G401 (cell line): Measurements from ENCODE around the gene PPBP. TPM values are rescaled to one million over a fixed set of nuclear protein-coding genes. Genes with fewer than 3 reads are reported as not detected.

Source experiments
- DNase-seq: peaks from one replicate; pipeline ENCODE4 v3.0.0-alpha.2; 2015; ENCODE audit warnings: low spot score
- in situ Hi-C: cut with HindIII; loops from 2 replicates; pipeline ENCODE4 v1.10.0; 2016; ENCODE audit warnings: low sequenced_read_pairs, mixed read lengths
- total RNA-seq: library from RNA; depleted of rRNA; stranded (reverse); fragments of >200 nt; shearing (Covaris generic); gene quantifications from 2 replicates; pipeline ENCODE4 v1.2.3, GENCODE V29; 2014; rRNA removed

PPBP gene, protein sequence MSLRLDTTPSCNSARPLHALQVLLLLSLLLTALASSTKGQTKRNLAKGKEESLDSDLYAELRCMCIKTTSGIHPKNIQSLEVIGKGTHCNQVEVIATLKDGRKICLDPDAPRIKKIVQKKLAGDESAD
- not detected in 2 replicates for total RNA-seq

DNA sequence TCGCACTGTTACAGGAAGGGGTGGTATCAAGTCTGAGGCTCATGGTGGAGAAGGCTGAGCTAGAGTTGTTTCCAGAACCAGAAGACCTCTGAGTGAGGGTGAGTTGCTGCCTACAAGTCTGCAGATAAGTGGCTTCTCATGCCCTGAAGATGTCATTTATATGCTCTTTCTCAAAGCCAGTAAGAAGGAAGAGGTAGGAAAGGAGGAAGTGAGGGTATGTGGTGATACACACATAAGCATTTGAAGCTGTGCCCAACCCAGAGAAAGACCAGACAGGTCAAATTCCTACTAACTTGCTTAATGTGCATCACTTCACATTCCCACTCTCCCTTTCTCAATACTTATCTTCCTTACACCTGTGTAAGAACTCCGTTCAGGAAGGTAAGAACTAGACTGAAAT, at the start of gene PPBP:
TSS of gene PPBP (minus strand) at position 130 of the 400 bp plus-strand sequence. CDS start at position 43, 87 bp downstream.
- in situ Hi-C loops = no loop called here
- no peak for DNase-seq

DNA sequence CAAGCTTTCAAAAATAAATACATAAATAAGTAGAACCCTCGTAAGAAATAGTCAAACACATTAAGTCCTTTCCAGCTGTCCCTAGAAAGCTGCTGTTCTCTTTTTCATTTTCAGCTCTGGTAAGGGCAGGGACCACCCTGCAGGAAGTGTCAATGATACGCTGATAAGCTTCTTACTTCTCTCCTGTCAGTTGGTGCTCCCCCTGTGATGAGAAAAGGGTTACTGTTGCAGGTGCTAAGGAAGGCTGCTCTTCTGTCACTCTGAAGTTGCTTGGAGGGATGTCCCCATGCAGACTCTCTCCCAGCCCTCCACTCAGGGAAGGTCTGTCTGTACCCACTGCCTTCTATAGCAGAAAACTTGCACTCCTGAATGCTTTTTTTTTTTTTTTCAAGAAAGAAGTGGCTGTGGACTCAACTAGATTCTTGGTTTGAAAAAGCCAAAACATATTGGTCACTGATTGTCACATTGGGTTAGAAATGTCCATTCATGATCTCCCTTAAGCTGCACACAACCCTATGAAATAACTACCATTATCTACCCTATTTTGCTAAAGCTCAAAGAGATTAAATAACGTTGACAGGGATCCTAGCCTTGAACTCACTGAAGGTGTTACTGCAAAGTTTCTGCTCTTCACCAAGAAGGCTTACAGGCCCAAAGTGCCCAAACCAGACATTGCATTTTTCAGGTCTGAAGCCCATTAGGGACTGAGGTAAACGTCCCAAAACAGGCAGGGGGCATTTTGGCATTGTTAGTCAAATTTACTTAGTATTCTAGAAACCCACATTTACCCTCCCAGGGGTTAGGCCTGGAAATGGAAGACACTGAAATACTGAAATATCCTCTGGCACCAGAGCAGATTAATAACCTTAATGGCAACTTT, 49.3 kb upstream of the PPBP start:
- no peak for DNase-seq
- in situ Hi-C loops = no loop called here

DNA sequence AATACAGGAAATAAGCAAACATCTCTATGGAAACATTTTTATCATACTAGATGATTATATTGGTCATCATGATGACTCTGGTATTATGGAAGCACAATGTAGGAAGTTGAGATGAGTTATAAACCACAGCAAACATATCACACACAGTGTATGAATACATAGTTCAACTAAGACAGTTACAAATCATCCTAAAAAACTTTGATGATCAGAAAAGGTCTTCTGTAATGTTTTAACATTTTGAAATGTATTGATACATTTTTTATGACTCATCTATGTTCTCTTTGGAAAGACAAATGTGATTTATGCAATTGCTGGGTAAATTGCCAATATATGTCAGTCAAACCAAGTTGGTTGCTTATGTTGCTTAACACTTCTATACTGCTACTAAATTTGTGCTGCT, 45.7 kb upstream of the PPBP start:
- no peak for DNase-seq
- in situ Hi-C loops = no loop called here

DNA sequence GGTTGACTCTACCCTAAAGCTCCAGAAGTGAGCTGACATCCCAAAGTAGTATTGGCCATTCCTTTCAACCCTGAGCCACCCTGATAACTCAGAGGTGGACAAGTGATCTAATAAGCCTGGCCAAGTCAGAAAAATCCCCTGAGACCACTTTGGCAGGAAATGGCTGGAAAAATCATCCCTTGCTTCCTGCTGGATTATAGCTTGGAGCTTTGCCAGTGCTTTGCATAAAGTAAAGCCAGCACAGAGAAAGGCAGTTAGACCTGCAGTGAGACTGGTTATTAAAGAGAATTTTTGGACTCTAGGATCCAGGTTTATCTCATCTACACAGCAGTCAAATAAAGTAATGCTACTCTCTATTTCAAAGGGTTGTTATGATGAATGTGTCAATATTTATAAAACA, 44.1 kb upstream of the PPBP start:
- in situ Hi-C loops = no loop called here

DNA sequence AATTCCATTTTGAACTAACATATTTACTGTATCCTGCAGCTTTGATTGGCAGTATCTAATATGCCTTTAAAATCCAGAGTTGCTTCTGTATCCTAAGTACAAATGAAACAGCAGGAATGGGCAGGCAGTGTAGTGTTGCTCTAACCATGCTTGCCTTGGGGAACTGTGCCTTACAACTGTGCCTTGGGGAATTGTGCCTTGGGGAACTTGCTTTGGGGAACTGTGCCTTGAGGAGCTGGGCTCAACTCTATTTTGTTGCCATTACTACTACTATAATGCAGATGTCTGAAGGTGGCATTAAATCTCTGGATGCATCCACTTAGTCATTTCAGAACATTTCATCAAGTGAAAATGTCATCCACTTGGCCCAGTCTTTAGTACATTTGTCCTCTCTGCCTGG, 43.6 kb upstream of the PPBP start:
- in situ Hi-C loops = no loop called here

More for the DNA sequence above, 44.1 kb upstream of the PPBP start:
- DNase-seq = no peak

DNA sequence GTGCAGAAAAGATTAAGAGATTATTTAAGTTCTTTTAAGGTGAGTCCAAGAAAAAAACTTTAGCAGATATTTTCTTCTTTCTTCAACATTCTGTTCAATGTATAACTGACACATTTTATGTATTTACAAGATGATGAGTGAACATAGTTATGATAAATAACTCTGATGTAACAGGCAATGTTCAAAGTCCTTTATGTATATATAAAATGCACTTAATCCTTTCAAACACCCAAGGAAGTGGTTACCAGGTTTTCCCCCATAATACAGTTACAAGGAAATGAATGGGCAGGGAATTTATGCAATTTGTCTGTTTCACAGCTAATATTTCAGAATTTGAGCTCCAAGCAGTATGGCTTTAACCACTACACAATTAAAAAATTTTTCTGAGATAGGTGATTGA, 42.3 kb upstream of the PPBP start:
- in situ Hi-C loops = no loop called here
- DNase-seq = no peak

More for the DNA sequence above, 43.6 kb upstream of the PPBP start:
- DNase-seq = no peak

DNA sequence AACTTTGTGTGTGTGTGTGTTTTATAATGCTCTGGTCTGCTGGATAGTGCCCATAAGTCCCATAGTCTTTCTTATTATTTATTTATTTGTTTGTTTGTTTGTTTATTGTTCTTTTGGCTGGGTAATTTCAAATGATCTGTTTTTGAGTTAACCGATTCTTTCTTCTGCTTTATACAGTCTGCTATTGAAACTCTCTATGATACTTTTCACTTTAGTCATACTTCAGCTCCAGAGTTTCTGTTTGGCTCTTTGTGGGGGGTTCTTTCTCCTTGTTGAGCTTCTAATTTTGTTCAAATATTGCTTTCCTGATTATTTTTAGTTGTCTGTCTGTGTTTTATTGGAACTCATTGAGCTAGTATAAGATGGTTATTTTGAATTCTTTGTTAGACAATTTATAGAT, 40.5 kb upstream of the PPBP start:
- in situ Hi-C loops = no loop called here
- no peak for DNase-seq

DNA sequence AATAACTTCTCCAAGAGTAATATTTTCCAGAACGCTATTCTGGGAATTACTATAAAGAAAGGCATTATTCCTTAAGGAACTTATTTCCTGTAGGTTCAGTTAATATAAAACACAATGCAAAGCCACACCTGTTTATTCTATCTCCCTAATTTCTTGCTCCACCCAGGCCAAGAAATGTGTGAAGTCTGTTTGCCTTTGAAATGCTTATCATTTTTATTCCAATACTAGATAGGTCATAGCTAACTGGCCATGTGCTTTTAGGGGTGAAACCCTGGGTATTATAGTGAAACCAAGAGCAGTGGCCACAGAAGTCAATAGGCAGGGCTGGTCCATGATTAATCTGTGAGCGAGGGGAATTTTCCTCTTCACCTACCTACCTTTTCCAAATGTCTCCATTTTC, 35.7 kb upstream of the PPBP start:
- in situ Hi-C loops = no loop called here
- no peak for DNase-seq

DNA sequence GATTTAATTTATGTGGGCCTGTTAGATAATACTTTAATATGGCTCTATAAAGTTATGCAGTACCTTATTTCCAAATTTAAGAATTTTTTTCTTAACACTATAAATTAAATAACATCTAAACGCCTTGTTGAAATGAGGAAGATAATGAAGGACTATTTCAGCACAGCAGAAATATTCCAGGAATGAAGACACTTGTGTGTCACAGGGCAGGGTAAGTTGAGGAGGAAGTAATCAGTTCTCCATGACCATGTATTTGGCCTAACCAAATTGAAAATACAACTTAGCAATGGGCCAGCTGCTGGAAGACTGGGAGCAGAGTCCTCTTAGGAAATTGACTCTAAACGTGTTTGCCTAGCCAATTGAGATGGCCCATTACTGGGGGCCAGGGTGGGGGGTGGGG, 33.6 kb upstream of the PPBP start:
- in situ Hi-C loops = no loop called here
- DNase-seq = no peak

DNA sequence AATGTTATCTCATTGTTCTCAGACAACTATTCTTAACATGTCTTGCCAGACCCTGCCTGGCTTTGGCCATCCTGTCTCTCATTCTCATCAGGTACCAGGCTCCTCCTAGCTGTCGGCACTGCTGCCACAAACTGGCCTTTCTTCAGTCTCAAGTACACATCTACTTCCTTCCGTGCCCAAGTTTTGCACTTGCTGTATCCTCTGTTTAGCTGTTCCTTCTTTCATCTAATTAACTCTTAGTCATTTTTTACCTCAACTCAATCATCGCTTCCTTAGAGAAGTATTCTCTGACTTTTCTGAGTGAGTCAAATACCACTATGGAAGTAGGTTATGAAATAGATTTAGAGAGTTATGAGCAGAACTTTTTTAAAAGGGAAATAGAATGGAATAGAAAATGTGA, 30.8 kb upstream of the PPBP start:
- no peak for DNase-seq
- in situ Hi-C loops = no loop called here

DNA sequence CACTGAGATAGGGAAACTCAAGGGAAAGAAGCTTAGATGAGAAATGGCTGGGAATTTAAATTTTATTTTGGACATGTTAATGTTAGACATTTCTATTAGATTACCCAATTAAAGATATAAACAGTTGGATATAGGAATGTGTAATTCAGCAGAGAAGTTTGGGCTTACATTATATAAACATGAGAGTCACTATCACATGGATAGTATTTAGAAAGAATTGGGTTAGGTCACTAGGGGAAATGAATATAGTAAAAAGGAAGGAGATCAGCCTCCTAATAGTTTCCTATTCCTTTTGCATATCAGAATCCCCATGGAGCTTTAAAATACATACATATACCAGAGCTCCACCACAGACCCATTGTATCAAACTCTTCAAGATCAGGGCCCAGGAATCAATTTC, 30.1 kb upstream of the PPBP start:
- in situ Hi-C loops = no loop called here
- no peak for DNase-seq

DNA sequence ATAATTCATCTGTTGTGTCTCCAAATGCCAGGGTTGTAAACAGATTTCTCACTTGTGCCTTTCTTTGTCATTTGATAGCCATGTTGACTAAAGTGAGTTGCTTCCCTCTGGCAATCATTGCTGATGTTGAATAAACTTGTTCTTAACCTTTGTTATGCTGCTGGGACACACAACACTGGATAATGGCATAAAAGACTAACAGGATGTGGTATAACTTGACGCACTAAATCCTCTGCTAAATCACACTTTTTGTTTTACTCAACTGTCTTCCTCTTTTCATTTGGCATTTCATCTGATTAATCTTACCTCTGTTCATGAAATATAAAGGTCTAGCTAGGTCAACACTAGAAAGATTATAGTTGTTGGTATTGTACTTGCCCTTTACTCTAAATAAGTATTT, 28.1 kb upstream of the PPBP start:
- in situ Hi-C loops = no loop called here
- no peak for DNase-seq

DNA sequence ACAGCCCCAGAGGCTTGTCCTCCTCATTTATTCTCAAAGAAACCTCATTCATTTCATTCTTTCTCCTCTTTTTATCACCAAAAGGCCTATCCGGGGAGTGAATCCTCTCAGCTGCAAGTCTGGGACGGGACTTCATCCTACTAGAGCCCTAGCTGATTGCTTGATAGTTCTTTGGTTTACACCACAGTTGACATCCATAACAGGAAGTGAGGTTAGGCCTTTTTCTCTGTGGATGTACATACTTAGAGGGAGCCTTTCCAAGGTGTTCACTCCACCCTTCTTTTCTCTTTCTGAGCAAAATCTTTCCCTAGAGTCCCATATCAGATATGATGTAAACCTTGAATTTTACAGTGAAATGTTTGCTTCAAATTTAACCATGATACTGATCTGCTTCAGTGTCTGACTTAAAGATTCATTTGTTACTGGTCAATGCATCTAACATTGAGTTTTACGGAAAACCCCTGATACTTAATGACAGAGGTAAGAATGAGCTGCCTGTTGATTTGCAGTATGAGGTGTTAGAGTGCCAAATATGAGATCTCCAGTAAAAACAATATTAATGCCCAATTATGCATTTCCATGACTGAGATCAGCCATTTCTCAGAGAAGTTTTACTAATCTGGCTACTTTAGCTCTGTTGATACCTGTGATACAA, 27.3 kb upstream of the PPBP start:
- in situ Hi-C loops = no loop called here
- no peak for DNase-seq

DNA sequence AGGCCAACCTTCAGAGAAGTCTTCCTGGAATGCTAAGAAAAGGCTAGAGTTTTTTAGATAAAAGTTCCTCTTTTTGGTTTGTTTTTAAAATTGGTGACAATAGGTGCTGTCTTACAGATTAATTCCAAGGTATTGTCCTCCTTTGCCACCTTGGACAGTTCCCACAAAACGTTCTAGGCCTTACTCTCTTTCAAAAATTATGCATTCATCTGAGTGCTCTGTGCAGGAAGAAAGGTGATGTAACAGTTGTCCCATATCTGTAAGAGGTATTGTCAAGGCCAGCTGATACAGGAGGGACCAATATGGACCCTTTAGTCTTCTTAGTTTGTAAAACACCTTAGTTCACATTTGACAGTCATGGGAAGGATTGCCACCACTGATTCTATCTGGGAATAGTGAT, 26.3 kb upstream of the PPBP start:
- in situ Hi-C loops = no loop called here
- no peak for DNase-seq

DNA sequence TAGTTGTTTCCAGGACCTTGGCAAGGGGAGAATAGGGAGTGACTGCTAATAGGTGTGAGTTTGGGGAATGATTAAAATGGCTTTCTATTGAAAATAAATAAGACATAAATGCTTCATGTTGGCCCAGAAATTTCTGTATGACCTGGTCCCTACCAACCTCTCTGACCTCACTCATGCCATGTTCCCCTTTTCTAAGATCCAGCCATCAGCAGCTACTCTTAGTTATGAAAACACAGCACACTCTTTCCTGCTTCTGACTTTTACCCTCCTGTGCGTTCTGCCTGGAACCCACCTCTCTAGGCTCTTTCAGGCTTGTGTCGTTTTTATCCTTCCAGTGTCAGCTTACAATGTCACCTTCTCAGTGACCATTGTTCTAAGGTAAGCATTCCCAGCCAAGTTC, 25.3 kb upstream of the PPBP start:
- in situ Hi-C loops = no loop called here
- no peak for DNase-seq

DNA sequence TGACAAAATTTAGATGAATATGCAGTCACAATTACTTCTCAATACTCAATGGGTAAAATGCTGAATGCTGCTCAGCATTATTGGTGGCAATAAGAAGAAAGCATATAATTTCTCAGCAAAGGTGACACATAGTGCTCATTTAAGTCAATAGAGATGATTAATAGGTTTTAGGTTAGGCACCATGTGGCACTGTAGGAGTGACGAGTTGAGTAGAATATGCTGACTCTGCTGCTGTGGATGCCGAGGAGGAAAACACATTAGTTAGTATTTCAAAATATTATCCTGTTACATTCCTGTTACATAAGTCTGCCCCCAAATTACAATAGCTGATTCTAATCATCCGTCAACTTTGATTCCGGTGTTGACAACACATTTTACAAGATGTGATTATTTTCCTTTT, 24.1 kb upstream of the PPBP start:
- in situ Hi-C loops = no loop called here

DNA sequence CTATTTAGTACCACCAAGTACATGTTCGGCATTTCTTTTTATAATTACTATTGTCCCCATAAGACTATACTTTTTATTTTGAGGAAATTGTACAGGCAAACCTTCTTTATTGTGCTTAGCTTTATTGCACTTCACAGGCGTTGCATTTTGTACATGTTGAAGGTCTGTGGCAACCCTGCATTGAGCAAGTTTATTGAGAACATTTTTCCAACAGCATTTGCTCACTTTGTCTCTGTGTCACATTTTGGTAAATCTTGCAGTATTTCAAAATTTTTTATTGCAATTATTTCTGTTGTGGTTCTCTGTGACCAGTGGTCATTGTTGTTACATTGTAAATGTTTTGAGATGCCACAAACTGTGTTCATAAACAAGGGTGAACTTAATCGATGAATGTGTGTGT, 21.3 kb upstream of the PPBP start:
- no peak for DNase-seq
- in situ Hi-C loops = no loop called here

More for the DNA sequence above, 24.1 kb upstream of the PPBP start:
- no peak for DNase-seq

DNA sequence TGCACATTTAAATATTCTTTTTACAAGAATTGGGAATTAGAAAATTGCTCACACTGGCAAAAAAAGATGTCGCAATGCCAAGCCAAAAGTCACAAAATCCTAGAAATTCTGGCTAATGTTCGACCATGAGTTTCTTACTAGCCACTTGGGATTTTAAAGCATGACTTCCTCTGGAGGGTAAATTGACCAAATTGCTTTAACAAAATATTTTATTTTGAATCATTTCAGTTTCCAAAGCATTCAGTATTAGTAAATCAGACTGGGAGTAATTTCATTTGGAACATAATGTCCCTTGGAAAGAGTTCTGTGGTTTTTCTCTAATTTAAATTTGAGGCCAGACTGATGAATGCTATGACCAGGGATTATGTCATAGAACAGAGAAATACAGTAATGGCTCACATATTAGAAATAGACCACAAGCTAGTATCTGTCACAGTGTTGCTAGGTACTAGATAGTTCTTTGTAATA, 18.1 kb upstream of the PPBP start:
- no peak for DNase-seq
- in situ Hi-C loops = no loop called here

DNA sequence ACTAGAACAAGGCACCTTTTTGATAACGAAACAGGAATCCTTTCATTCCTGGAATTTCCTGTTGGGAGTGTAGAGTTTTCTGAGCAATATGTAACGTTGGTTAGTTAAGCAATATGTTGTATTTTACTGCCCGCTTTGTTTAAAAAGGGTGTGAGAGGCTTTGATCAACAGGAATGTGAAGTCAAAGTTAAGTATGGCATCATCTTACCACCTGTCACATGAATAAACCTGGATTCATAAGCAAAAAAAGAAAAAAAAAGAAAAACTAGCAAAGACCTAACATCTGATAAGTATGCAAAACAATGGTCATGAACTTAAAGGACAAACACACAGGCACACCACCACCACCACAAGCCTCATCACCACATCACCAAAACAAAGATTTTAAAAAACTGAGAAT, 17.5 kb upstream of the PPBP start:
- no peak for DNase-seq

DNA sequence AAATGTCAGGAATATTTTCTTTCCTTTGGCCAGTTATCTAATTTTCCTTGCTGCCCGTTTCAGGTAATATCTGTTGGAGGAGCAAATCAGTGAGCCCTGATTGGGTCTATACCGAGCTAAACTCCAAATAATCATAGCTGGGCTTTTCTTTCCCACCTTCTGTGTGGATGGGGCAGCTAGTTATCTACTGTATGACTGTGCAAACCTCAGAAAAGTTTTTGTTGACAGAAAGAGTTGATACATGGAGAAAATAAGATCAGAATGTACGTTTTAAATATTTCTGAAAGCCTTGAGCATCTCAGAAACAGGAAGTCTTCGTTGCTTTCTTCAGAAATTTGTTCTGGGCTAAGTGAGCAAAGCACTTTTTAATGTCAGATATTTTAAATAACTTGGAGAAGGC, 16.7 kb upstream of the PPBP start:
- in situ Hi-C loops = no loop called here
- DNase-seq = no peak

More for the DNA sequence above, 17.5 kb upstream of the PPBP start:
- in situ Hi-C loops = no loop called here
